PFSK-1 (cell line): Measurements from ENCODE around the gene GNG13.

Source experiments
- POLR2AphosphoS5 ChIP-seq: IDR thresholded peaks from 2 replicates; pipeline ENCODE4 v1.6.1; 2012; ENCODE audit warnings: low read depth, mild to moderate bottlenecking, control low read depth, low read length, moderate library complexity
- REST ChIP-seq, 2 experiments: IDR thresholded peaks; 2 replicates each; pipeline versions ENCODE4 v1.6.1 to v1.8.0; 2011 to 2012; ENCODE audit warnings: low read depth in 2 of 2, low read length in 2 of 2, control low read depth in 1 of 2, inconsistent platforms in 1 of 2, mild to moderate bottlenecking in 1 of 2, moderate library complexity in 1 of 2; ENCODE audit not compliant: insufficient read depth in 1 of 2
- TAF1 ChIP-seq: IDR thresholded peaks from 2 replicates; pipeline ENCODE4 v1.6.1; 2012; ENCODE audit warnings: low read length, control low read depth, borderline replicate concordance; ENCODE audit not compliant: insufficient read depth

DNA sequence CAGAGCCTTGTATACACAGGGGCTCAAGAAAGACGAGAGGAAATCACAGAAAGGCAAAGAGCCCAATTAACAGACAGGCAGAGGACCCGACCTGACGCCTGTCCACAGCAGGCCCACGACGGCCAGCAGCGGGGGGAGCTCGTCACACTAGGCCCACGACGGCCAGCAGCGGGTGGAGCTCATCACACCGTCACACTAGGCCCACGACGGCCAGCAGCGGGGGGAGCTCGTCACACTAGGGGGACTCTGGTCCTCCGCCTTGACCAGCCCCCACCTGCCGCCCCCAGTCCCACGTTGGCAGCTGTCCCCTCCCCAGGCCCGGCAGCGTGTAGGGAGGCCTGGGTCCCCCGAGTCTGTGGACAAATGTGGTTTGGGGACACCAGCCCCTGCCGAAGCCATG is 23.7 kb upstream of the GNG13 start:
- TF ChIP-seq TAF1 (no peak), REST (IDR thresholded peaks at IDR 0.05; ENCODE audit: insufficient read depth in 1 of 2, low read depth in 2 of 2, low read length in 2 of 2) (no peak), POLR2AphosphoS5 (no peak)
